NCI-H524 (cell line): ENCODE results near the gene ACOX1.

Experiments
- DNase-seq, 2 experiments: peaks; one replicate each; lab custom pipeline; 2025; lab: John Stamatoyannopoulos, UW

The ACOX1 gene

GRCh38 chr17:75892556-75893224, 86.3 kb downstream of the ACOX1 start:
- no peak for DNase-seq

- DNase-seq, result no peak
Measured at GRCh38 chr17:75891605-75892555, 87.1 kb downstream of the ACOX1 start.
